EH (cell line): ENCODE results near the gene MRPL52.
"Not testable (repeated sequence)": the region's sequence is repeated elsewhere in the genome, so short reads cannot be mapped to it uniquely, and the experiment has no call there.

Experiments used
- DNase-seq: peaks from one replicate; pipeline ENCODE4 v3.0.0-alpha.2; 2015; ENCODE audit warnings: low read depth

Gene MRPL52

DNA sequence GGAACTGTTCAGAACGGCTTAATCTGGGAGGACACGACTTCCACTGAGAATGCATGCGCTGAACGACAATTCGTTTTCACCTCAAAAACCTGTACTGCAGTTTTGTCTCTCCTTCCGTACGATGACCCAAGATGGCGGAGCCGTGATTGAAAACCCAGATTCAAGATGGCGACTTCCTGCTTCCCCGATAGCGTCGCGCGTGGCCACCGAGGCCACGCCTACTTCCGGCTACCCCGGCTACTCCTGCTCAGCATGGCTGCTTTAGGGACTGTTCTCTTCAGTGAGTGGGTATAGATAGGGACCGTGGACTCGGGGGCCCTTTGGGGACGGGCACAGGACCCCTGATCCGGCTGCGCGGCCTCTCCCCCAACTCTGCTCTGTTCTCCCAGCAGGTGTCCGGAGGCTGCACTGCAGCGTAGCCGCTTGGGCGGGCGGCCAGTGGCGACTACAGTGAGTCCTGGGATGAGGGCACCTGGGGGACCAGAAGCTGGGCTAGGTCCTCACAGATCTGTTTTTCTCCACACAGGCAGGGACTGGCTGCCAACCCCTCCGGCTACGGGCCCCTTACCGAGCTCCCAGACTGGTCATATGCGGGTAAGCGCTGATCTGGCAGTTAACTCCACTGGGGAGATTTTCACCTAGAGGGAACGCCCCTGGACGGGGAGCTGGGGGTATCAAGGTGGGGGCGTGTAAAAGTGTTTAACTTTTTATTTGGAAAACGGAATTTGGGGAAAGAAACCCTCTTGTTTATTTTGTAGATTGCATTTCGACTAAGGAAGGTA, at the start of gene MRPL52:
MRPL52 (plus strand) TSS at position 227 of the 782 bp plus-strand sequence; CDS start at position 253, 26 bp downstream.
- DNase-seq: peak; percentile 90

DNA sequence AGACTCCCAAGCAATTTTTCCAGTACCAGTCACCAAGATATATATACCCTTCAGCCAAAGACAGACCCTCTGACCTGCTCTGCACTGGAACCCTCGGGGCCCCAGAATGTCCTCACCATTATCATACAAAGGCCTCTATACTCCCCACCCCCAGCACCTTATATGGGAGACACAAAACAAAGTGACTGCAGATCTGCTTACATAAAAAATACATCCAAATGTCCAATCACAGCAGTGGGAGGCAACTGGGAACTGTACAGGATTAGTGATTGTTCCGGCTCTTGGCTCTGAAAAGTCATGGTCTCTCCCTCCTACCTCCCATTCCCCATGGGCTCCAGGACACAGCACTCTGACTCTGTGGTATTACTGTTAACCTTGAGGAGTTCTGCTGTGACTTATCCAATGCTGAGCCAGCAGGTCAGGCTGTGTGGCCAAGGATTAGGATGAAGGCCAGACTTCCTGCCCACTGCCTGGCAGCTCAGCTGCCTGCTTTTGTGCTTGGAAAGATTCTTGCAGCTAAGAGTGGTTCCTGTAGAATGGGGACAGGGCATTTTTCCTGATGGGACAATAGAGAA, 49.5 kb upstream of the MRPL52 start:
- no peak for DNase-seq

DNA sequence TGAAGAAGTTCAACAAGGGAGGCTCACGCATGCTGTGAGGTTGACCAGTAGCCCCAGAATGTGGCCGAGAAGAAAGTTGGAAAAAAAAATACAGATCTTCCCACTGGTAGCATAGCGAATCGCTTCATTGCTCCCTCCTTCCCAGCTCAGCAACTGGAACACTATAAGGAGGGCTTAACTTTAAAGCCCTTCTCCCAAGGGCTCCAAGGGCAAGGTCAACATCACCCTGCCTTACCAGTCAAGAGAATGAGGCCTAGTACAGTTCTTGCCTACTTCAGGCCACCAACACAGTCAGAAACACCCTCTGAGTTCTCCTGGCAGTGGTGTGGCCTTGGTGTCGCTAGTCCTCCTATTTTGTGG, 48.8 kb upstream of the MRPL52 start:
- no peak for DNase-seq

DNA sequence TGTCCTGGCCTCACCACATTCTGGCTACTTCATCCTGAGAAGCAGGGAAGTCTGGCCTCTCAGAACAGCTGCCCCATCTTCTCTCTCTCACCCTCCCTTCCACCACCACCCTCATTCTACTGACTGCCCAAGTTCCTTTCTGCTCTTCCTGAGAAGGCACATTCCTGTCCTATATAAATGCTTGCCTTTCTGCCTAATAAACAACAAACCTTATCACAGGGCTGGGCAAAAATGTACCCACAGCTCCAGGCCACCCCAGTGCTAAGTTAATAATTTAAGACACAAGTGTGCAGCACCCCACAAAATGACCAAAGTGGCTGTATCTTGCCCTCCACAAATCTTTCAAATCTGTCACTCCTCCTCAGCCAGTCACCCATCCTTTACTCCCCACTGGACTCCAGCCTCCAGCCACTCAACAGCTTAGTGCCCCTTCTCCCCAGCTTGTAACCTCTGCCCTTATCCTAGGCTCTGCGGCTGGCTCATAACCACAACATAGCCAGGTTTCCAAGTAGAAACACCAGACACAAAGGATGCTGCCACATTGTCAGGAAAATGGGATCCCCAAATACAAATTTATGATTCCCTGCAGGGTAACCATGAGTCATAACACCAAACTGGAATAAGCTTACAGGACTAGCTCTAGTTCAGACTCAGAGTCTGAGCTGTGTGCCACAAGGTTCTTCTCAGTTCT, 48.2 kb upstream of the MRPL52 start:
- peak; percentile 49 for DNase-seq

DNA sequence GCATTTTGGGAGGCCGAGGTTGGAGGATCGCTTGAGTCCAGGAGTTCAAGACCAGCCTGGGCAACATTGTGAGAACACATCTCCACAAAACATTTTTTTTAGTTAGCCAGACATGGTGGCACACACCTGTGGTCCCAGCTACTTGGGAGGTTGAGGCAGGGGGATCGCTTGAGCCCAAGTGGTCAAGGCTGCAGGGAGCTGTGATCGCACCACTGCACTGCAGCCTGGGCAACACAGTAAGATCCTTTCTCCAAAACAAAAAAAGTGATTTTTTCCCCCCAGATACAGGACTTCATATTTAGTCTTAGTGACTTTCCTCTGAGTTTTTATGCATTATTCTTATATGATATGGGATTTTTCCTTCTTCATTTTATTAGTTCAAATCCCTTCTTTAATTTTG, 43.0 kb upstream of the MRPL52 start:
- no peak for DNase-seq

DNA sequence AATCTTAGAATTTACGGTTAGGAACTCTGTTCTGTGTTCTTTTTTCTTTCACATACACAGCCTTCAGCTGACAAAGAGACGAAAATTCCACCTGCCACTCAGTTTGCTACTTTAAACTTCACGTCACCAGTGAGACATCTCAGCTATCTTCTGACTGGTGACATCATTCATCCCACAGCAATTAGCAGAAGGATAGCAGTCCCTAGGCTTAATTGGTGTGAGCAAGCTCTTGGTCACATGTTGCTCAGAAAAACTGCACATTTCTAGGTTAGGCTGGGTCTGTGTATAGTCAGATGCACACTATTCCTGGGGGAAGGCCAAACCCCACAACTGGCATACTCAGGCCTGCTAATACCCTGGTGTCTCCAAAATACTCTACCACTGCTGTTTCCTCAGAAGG, 38.4 kb upstream of the MRPL52 start:
- DNase-seq: peak; percentile 81

DNA sequence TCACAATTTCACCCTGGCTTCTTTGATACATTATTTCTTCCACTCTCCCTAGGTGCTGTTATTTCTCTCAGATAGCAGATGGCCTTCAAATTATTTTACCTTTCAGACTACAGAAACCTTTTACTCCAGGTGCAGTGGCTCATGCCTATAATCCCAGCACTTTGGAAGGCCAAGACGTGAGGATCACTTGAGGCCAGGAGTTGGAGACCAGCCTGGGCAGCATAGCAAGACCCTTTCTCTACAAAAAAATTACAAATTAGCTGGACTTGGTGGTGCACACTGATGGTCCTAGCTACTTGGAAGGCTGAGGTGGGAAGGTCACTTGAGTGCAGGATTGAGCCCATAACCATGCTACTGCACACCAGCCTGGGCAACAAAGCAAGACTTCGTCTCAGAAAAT, 37.5 kb upstream of the MRPL52 start:
- DNase-seq: no peak

DNA sequence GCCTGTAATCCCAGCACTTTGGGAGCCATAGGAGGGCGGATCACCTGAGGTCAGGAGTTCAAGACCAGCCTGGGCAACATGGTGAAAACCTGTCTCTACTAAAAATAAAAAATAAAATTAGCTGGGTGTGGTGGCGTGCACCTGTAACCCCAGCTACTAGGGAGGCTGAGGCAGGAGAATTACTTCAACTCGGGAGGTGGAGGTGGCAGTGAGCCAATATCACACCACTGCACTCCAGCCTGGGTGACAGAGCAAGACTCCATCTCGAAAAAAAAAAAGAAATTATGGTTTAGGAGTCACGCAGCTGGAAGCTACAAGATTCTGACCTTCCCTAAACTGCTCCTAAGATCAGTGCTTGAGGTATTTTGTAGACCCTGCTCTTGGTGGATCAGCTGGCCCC, 36.1 kb upstream of the MRPL52 start:
- DNase-seq: not testable (repeated sequence)

DNA sequence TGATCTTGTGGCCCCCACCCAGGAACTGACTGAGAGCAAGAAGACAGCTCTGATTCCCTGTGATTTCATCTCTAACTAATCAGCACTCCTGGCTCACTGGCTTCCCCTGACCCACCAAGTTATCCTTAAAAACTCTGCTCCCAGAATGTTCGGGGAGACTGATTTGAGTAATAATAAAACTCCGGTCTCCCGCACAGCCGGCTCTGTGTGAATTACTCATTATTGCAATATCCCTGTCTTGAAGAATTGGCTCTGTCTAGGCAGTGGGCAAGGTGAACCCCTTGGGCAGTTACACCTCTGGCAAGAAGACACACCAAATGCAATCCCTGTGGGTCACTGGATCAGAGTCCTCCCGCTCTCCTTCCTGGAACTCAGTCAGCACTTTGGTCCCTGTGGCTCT, 35.7 kb upstream of the MRPL52 start:
- no peak for DNase-seq

DNA sequence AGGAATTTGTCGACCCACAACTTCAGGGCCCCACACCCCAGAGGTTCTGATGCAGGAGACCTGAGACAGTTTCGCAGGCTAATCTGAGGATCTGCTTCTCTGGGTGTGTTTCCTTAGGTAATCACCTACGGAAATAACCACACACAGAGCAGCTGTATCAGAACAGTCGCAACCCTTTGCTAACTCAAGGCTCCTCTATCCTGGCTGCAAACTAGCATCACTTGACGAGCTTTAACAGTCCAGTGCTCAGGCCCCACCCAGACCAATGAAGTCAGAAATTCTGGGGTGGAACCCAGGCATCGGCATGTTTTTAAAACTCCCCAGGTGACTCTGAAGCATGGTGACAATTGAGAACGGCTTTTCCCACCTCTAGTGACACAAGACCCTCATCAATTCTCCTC, 35.1 kb upstream of the MRPL52 start:
- no peak for DNase-seq

DNA sequence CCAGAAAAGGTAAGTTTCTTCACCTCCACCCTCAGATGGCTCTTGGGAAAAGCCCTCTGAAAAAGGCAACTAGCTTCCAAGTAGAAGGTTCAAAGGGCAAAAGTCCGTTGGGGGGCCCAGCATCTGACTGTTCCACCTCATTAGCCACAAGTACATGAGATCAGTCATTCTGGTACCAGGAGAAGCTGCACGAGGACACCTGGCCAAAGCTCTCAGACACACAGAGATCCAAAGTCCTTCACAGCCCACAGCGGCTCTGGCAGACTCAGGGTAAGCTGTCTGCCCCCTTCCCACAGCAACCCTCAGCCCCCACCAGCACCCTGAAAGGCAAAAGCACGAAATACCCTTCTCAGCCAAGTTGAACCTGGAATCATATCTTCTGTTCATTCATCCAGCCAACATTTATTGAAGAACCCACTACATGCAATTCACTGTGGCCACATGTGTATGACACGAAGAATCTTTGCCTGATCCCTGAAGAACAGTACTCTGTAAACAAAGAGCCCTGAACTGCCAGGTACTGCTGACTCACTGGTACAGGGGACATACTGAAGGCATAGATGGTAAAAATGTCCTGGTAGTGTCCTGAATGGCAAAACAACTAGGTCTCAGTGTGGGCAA, 33.5 kb upstream of the MRPL52 start:
- DNase-seq: no peak

DNA sequence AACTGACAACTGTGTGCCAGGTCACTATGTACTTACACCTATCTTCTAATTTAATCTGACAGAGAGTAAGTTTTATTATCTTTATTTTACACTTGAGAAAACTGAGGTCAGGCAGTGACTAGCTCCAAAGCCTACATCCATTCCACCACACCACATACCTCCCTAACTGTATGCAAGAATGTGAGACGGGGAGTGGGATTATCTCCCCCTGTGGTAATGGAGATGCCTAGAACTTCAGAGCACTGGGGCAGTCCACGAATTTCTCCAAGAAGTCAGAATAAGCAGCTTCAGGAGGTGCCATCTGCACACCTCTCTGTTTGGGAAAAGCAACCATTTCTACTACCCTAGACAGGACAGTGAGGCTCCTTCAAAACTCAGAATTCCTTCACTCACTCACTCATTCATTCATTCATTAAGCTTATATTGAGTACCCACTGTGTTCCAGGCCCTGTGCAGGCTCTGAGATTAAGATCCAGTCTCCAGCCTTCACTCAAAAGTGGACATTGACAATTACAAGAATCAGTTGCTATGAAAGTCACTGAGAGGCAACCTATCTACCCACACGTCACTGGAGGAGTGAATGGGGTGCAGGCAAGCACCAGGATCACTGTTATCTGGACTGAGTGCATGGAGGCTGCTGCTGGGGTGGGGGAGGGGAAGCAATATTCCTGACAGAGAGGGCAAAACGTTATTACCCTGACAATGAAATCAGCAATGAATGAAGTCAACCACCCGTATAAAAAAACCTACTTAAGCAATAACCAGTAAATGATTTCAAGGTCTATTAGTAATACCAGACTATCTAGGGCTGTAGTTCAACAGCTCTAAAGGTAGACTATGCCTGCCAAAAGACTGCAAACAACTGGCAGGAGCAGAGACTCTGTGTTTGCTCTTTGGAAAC, 32.4 kb upstream of the MRPL52 start:
- DNase-seq: no peak

DNA sequence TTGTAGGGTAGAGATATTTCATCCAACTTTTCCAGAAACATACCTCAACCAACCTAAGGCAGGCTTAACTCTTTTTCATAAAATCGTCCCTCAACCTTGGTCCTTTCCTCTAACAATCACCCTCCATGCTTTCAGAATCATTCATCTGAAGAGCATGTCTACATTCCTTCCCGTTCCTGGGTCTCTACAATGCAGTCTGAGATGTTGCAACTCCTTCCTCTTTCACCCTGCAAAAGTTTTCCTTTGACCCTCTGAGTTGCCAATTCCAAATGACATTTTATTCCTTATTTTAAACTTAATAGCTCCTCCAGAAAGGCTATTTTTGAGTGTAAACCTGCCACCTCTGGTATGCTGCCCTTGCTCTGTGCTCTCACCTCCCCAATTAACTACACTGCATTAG, 31.2 kb upstream of the MRPL52 start:
- no peak for DNase-seq

DNA sequence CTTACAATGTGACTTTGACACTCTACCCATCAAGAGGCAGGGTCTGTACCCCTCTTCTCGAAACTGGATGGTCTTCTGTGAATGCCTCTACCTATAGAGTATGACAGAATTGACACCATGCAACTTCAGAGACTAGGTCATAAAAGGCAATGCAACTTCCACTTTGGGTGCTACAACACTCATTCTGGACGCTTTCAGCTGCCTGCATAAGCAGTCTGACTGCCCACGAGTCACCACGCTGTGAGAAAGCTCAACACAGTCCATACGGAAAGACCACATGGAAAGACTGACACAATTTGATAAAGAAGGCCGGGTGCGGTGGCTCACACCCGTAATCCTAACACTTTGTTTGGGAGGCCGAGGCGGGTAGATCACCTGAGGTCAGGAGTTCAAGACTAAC, 29.3 kb upstream of the MRPL52 start:
- DNase-seq: no peak

DNA sequence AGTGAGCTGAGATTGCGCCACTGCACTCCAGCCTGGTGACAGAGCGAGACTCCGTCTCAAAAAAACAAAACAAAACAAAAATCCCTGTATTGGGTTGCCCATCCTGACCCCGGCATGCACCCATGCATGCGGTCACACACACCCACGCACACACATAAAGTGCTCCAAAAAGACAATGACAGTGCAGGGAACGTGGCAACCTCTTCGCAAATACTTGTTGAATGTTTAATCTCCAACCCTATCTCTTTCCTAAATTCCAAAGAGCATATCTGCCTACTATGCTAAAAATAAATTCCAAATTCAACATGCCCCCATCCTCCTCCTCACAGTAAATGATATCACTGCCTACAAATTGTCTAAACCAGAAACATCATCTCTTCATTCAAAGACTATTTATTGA, 28.0 kb upstream of the MRPL52 start:
- DNase-seq: no peak

DNA sequence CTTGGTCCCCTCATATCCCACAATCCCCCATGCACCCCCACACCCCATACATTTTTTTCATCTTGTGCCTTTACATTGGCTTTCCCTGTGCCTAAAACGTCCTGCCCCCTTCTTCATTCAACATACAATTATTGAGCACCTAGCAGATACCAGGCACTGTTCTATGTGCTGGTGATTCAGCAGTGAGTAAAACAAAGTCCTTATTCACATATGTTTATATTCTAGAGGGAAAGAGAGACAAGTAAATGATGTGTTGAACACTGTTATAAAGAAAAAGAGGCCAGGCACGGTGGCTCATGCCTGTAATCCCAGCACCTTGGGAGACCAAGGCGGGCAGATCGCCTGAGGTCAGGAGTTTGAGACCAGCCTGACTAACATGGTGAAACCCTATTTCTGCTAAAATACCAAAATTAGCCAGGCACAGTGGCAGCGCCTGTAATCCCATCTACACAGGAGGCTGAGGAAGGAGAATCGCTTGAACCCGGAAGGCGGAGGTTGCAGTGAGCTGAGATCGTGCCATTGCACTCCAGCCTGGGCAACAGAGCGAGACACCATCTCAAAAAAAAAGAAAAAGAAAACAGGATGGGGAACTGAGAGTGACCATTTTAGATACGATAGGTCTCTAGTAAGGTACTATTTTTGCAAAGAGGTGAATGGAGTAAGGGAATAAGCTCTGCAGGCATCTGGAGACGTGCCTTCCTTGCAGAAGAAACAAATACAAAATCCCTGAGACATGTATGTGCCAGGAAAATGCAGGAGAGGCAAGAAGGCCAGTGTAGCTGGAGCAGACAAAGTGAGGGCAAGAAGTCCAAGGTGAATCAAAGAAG, 26.6 kb upstream of the MRPL52 start:
- DNase-seq: no peak

DNA sequence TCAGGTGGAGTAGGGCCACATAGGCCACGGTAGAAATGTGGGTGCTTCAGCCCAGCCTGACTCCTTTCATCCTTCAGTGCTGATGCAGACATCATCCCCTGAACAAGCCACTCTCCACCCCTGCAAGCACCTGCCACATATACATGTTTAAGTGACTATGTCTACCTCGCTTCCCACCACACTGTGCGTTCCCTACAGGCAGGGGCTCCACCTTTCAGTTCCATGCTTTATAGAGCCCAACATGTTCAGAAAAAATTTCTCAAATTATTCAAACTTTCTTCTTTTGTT, 26.1 kb upstream of the MRPL52 start:
- no peak for DNase-seq

DNA sequence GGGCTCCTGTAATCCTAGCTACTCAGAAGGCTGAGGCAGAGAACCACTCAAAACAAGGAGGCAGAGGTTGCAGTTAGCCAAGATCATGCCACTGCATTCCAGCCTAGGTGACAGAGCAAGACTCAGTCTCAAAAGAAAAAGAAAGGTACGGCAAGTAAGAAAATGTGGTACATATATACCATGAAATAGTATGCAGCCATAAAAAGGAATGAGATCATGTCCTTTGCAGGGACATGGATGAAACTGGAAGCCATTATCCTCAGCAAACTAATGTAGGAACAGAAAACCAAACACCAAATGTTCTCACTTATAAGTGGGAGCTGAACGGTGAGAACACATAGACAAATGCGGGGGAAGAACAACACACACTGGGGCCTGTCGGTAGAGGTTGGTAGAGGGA, 24.5 kb upstream of the MRPL52 start:
- not testable (repeated sequence) for DNase-seq

DNA sequence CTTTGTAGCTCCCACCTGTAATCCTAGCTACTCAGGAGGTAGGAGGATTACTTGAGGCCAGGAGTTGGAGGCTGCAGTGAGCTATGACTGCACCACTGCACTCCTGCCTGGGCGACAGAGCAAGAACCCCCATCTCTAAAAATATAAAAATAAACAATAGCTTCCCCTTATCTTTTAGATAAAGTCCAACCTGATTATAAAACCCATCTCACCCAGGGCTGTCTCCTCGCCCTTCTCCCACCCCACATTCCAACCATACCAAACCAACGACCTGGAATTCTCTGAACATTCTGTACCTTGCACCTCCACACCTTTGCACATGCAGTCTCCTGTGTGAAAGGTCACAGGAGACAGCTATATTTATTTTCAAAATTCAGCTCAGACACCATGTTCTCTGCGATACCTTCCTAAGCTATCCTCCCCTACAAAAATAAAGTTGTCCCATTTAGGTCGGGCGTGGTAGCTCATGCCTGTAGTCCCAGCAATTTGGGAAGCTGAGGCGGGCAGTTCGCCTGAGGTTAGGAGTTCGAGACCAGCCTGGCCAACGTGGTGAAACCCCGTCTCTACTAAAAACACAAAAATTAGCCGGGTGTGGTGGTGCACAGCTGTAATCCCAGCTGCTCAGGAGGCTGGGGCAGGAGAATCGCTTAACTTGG, 22.1 kb upstream of the MRPL52 start:
- no peak for DNase-seq

DNA sequence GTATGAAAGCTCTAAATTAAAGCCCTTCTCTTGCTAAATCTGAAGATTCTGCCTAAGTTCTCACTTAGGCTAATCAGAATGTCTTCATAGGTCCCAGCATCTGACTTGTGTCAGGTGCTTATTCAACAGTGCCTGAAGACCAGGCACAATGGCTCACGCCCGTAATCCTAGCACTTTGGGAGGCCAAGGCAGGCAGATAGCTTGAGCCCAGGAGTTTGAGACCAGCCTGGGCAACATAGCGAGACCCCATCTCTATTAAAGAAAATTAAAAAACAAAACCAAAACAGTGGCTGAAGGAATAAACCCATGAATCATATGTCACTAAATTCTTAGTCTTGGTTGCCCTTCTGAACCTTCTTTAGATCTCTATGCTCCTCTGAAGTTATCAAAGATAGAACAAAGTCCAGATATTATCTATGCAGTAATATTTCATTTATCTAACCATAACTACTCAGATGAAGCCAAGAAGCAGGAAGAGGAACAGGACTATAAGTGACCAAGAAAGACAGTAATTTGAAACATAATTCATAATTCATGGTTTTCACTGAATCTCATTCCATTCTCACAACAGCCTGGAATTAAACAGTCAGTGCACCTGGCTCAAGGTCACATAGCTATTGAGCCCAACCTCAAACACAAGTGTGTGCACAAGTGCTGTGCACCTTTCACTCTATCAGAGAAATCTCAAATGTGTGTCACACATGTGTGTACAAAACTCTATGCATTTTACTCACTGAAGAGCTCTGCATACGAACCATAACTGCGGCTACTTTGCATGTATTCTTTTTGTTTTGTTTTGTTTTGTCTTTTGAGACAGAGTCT, 21.1 kb upstream of the MRPL52 start:
- no peak for DNase-seq
